Neural progenitor cell (in vitro differentiated cells): Measurements from ENCODE around the gene KCP. TPM values are rescaled to one million over a fixed set of nuclear protein-coding genes. Genes with fewer than 3 reads are reported as not detected.

Source experiments
- DNase-seq: peaks from one replicate; pipeline ENCODE4 v3.0.0-alpha.2; 2016; ENCODE audit warnings: low spot score
- H2AFZ ChIP-seq: fragments of 200-600 bp; sonication (generic); replicated peaks from 2 replicates; pipeline ENCODE4 v1.6.1; 2016; ENCODE audit warnings: antibody characterized with exemption
- H3F3A ChIP-seq: fragments of 200-600 bp; sonication (generic); 2 replicates; pipeline ENCODE4 v1.6.1; 2016; ENCODE audit warnings: antibody characterized with exemption, low read depth
- H3K27ac ChIP-seq: fragments of 200-600 bp; sonication (generic); 2 replicates; pipeline ENCODE4 v1.5.1; 2016; ENCODE audit warnings: mild to moderate bottlenecking
- H3K27me3 ChIP-seq: fragments of 200-600 bp; sonication (generic); 2 replicates; pipeline ENCODE4 v1.6.1; 2016; ENCODE audit warnings: mild to moderate bottlenecking, moderate library complexity
- H3K36me3 ChIP-seq: fragments of 200-600 bp; sonication (generic); 2 replicates; pipeline ENCODE4 v1.5.1; 2016
- H3K4me1 ChIP-seq: fragments of 200-600 bp; sonication (generic); 2 replicates; pipeline ENCODE4 v1.6.1; 2016; ENCODE audit warnings: mixed run types
- H3K4me2 ChIP-seq: fragments of 200-600 bp; sonication (generic); 2 replicates; pipeline ENCODE4 v1.6.1; 2016
- H3K4me3 ChIP-seq: fragments of 200-600 bp; sonication (generic); 2 replicates; pipeline ENCODE4 v1.5.1; 2016
- H3K79me2 ChIP-seq: fragments of 200-600 bp; sonication (generic); 2 replicates; pipeline ENCODE4 v1.6.1; 2016; ENCODE audit warnings: low read depth
- H3K9ac ChIP-seq: fragments of 200-600 bp; sonication (generic); 2 replicates; pipeline ENCODE4 v1.6.1; 2016
- H3K9me3 ChIP-seq: fragments of 200-600 bp; sonication (generic); 2 replicates; pipeline ENCODE4 v1.5.1; 2016; ENCODE audit warnings: low read depth
- H4K20me1 ChIP-seq: fragments of 200-600 bp; sonication (generic); 2 replicates; pipeline ENCODE4 v1.6.1; 2016; ENCODE audit warnings: low read depth
- H3K27ac Mint-ChIP-seq: 3 replicates; pipeline ENCODE4 v1.8.0; 2021; ENCODE audit warnings: mixed read lengths
- H3K27me3 Mint-ChIP-seq: 2 replicates; pipeline ENCODE4 v1.8.0; 2022; ENCODE audit warnings: low read depth, mild to moderate bottlenecking, inconsistent platforms, moderate library complexity, mixed read lengths; ENCODE audit not compliant: insufficient read depth
- H3K36me3 Mint-ChIP-seq: 3 replicates; pipeline ENCODE4 v1.8.0; 2021; ENCODE audit warnings: mixed read lengths
- H3K4me1 Mint-ChIP-seq: 3 replicates; pipeline ENCODE4 v1.8.0; 2021; ENCODE audit warnings: mixed read lengths
- H3K4me3 Mint-ChIP-seq: 3 replicates; pipeline ENCODE4 v1.8.0; 2021; ENCODE audit warnings: mild to moderate bottlenecking, moderate library complexity, mixed read lengths
- H3K9me3 Mint-ChIP-seq: 3 replicates; pipeline ENCODE4 v1.8.0; 2020; ENCODE audit warnings: mixed read lengths
- CTCF ChIP-seq: fragments of 200-600 bp; sonication (generic); IDR thresholded peaks from 2 replicates; pipeline ENCODE4 v1.5.1; 2017; ENCODE audit warnings: antibody characterized with exemption, mild to moderate bottlenecking
- EZH2 ChIP-seq: fragments of 200-600 bp; sonication (generic); IDR thresholded peaks from 2 replicates; pipeline ENCODE4 v1.6.1; 2017; ENCODE audit warnings: antibody characterized with exemption, mild to moderate bottlenecking, moderate library complexity
- EZH2phosphoT487 ChIP-seq: fragments of 200-600 bp; sonication (generic); IDR thresholded peaks from 2 replicates; pipeline ENCODE4 v1.6.1; 2017; ENCODE audit warnings: antibody characterized with exemption
- total RNA-seq: library from RNA; depleted of rRNA; stranded (reverse); fragments of >200 nt; gene quantifications from 2 replicates; pipeline ENCODE4 v1.2.3, GENCODE V29; 2015; ENCODE audit warnings: low replicate concordance

KCP gene
- total RNA-seq, 1 donor from 2014 or later, result 0.06 TPM

- DNase-seq, result no peak
- no peak for TF ChIP-seq CTCF
- TF ChIP-seq EZH2, result no peak
- no peak for TF ChIP-seq EZH2phosphoT487
- H3K4me2 ChIP-seq, result no peak overlapping the region
- H3K36me3 ChIP-seq, result no peaks in the 10 kb centered on the region
- no peaks in the 10 kb centered on the region for H4K20me1 ChIP-seq
- Mint-ChIP-seq H3K36me3 (no peaks in the 10 kb centered on the region), H3K27ac (no peak overlapping the region), H3K4me3 (no peak overlapping the region), H3K9me3 (no peaks in the 10 kb centered on the region), H3K27me3 (peaks cover 9% of the 10 kb centered on the region), H3K4me1 (no peaks in the 10 kb centered on the region)
- peaks cover 14% of the 10 kb centered on the region for H3F3A ChIP-seq
- H3K4me1 ChIP-seq, result no peaks in the 10 kb centered on the region
- no peaks in the 10 kb centered on the region for H3K79me2 ChIP-seq
- no peak overlapping the region for H3K27ac ChIP-seq
- no peak overlapping the region for H3K4me3 ChIP-seq
- no peaks in the 10 kb centered on the region for H3K9me3 ChIP-seq
- peaks cover 25% of the 10 kb centered on the region for H3K27me3 ChIP-seq
- no peak overlapping the region for H3K9ac ChIP-seq
- no peak overlapping the region for H2AFZ ChIP-seq
Observed at GRCh38 chr7:128892521-128893250, 17.8 kb downstream of the KCP start.

GRCh38 chr7:128891942-128892269 lies 18.6 kb downstream of the KCP start:
- Histone ChIP-seq H3F3A (peaks cover 14% of the 10 kb centered on the region), H3K4me1 (no peaks in the 10 kb centered on the region), H4K20me1 (no peaks in the 10 kb centered on the region), H3K79me2 (no peaks in the 10 kb centered on the region), H3K9me3 (no peaks in the 10 kb centered on the region), H3K36me3 (no peaks in the 10 kb centered on the region), H3K9ac (no peak overlapping the region), H2AFZ (no peak overlapping the region), H3K27me3 (peaks cover 25% of the 10 kb centered on the region), H3K27ac (no peak overlapping the region), H3K4me2 (no peak overlapping the region), H3K4me3 (no peak overlapping the region)
- no peak overlapping the region for H3K4me3 Mint-ChIP-seq
- no peak for TF ChIP-seq CTCF
- TF ChIP-seq EZH2, result no peak
- TF ChIP-seq EZH2phosphoT487, result no peak
- peaks cover 11% of the 10 kb centered on the region for H3K27me3 Mint-ChIP-seq
- H3K36me3 Mint-ChIP-seq, result no peaks in the 10 kb centered on the region
- no peaks in the 10 kb centered on the region for H3K9me3 Mint-ChIP-seq
- H3K27ac Mint-ChIP-seq, result no peak overlapping the region
- no peak for DNase-seq
- H3K4me1 Mint-ChIP-seq, result no peaks in the 10 kb centered on the region

GRCh38 chr7:128891110-128891941 lies 19.2 kb downstream of the KCP start:
- peak; percentile 63 for DNase-seq
- H2AFZ ChIP-seq, result peak overlapping the region; percentile 47
- no peak overlapping the region for H3K27ac ChIP-seq
- H3K9me3 Mint-ChIP-seq, result no peaks in the 10 kb centered on the region
- H3K4me3 Mint-ChIP-seq, result no peak overlapping the region
- no peaks in the 10 kb centered on the region for H3K4me1 ChIP-seq
- H3K4me2 ChIP-seq, result peak overlapping the region; percentile 72
- H3K36me3 ChIP-seq, result no peaks in the 10 kb centered on the region
- no peak for TF ChIP-seq EZH2
- peak; percentile 16 for TF ChIP-seq CTCF
- peak; percentile 1 for TF ChIP-seq EZH2phosphoT487
- H3K9me3 ChIP-seq, result no peaks in the 10 kb centered on the region
- H3F3A ChIP-seq, result peaks cover 14% of the 10 kb centered on the region
- no peak overlapping the region for H3K27ac Mint-ChIP-seq
- peaks cover 12% of the 10 kb centered on the region for H3K27me3 Mint-ChIP-seq
- peaks cover 25% of the 10 kb centered on the region for H3K27me3 ChIP-seq
- no peaks in the 10 kb centered on the region for H4K20me1 ChIP-seq
- no peaks in the 10 kb centered on the region for H3K79me2 ChIP-seq
- H3K4me1 Mint-ChIP-seq, result no peaks in the 10 kb centered on the region
- no peak overlapping the region for H3K9ac ChIP-seq
- H3K36me3 Mint-ChIP-seq, result no peaks in the 10 kb centered on the region
- H3K4me3 ChIP-seq, result peak overlapping the region; percentile 38
